ENCODE results near the gene HPSE2.
"Not testable (repeated sequence)": the region's sequence is repeated elsewhere in the genome, so short reads cannot be mapped to it uniquely, and the experiment has no call there.

Gene HPSE2

DNA sequence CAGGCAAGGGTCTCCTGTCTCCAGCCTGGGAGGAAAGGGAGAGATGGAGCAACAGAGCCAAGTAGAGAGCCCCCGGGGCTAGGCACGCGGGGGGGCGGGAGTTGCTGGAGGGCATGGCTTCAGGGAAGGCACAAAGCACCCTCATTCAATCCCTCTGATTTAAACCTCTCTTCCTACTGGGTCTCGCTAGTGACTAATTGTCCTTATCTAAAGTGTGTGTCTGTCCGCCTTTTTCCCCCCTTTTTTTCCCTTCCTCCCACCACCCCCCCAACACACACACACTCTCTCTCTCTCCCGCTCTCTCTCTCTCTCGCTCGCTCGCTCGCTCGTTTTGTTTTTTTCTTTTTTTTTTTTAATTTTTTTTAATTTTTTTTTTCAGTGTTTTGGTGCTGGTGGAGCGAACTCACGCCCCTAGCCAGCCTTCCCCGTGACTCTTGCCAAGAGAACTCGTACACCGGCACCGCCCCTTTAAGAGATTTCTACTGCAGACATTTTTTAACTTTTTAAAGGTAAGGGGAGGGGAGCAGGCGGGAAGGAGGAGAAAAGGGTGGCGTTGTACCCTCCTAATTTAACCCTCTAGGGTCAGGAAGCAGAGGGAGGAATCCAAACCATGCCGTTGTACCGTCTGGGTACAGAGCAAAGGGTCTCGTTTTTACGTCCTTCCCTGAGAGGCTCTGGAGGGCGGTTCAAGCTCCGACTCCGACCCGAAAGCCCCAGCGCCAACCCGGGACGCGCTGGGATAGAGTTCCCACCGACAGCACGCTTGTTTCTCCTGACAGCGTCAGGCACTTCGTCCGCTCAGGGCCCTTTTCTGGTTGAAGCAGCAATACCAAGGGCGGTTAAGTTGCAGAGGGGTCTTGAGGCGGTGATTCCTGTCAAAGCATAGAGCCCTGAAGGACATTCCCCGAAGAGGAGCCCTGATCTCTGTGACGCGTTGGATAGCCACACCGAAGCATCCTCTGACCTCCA lies at the start of gene HPSE2:
HPSE2 (minus strand) TSS at position 195 of the 969 bp plus-strand sequence.
- DNase-seq: no peak

DNA sequence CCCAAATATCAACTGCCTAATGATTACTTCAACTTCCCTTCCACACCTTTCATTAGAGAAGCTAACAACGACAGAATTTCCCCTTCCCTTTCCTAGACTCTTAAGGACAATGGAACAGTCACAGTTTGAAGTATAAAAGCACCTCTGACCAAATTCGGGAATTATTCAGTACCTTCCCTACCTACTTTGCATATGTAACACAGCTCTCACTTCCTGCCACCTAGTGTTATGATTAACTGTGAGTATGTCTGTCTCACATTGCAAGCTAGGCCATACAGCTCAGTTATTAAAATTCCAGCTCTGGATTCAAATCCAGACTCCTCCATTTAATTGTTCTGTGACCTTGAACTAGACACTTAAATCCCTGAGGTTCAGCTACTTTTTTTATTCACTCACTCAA lies 44.8 kb upstream of the HPSE2 start:
- no peak for DNase-seq

DNA sequence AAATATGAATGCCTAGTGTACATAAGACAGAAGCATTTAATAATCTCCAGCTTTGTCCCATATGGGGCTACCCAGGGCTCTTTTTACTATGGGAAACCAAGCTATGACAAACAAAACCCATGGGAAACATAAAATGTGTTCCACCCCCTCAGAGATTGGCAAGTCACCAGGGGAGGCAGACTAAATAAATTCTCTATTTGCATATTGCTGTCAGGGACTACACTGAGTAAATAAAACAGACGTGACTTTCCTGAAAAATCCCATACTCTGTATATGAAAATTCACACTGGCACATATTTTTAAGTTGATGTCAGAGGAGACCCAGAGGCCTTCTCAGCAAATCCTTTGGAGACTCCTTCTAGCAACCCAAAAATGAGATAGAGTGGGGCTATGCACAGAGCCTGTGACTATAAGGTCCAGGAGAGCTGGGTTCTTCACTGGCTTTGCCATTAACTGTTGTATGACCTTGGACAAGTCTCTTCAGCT lies 44.0 kb upstream of the HPSE2 start:
- DNase-seq: no peak

DNA sequence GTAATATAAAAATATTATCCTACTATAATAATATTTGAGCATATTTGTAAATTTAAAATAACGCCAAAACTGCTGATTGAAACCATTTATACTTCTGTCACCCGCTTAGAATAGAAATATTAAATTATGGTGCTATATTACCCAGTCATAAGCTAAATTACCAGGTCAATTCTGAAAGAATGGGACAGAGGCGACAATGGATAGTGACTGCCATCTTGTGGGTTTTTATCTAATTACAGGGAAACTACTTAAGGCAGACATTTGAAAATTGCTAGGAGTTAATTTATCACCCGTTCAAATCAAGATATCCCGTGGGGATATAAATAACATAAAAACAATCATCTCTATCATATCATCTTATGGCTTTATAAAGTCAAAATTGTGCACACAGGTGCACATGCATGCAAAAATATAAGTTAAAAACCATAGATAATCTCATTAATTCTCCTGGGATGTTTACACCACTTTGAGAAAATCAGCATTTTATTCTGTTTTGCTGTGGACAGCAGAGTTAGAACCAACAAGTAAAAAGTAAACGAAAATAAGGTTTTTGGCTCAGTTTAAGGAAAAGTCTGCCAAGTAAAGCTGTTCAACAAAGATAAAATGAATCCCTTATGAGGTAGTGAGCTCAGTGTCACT lies 41.3 kb upstream of the HPSE2 start:
- peak; percentile 16 for DNase-seq

DNA sequence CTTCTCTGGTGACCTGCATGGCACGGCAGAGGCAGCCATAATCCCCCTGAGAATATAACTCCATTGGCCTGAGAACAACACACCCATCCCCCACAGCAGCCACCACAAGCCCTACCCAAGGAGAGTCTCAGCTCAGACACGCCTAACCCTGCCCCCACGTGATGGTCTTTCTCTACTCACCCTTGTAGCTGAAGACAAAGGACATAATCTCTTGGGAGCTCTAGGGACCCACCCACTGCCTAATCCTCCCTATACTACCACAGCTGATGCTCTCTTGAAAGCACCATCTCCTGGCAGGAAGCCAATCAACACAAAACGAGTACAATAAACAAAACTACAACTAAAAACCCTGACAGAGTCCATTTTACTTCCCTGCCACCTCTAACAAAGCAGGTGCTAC lies 30.7 kb upstream of the HPSE2 start:
- DNase-seq: no peak

DNA sequence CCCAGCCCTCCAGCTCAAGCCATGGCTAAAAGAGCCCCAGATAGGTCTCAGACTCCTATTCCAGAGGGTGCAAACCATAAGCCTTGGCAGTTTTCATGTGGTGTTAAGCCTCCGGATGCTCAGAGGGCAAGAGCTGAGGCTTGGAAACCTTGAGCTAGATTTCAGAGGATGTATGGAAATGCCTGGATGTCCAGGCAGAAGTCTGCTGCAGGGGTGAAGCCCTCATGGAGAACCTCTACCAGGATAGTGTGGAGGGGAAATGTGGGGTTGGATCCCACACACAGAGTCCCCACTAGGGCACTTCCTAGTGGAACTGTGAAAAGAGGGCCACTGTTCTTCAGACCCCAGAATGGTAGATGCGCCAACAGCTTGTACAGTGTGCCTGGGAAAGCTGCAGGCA lies 13.2 kb upstream of the HPSE2 start:
- no peak for DNase-seq

DNA sequence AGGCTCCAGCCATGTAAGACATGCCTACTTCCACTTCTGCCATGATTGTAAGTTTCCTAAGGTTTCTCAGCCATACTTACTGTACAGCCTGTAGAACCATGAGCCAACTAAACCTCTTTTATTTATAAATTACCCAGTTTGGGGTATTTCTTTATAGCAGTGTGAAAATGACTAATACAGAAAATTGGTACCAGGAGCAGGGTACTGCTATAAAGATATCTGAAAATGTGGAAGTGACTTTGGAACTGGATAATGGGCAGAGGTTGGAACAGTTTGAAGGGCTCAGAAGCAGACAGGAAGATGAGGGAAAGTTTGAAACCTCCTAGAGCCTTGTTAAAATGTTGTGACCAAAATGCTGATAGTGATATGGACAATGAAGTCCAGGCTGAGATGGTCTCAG lies 12.2 kb upstream of the HPSE2 start:
- not testable (repeated sequence) for DNase-seq

DNA sequence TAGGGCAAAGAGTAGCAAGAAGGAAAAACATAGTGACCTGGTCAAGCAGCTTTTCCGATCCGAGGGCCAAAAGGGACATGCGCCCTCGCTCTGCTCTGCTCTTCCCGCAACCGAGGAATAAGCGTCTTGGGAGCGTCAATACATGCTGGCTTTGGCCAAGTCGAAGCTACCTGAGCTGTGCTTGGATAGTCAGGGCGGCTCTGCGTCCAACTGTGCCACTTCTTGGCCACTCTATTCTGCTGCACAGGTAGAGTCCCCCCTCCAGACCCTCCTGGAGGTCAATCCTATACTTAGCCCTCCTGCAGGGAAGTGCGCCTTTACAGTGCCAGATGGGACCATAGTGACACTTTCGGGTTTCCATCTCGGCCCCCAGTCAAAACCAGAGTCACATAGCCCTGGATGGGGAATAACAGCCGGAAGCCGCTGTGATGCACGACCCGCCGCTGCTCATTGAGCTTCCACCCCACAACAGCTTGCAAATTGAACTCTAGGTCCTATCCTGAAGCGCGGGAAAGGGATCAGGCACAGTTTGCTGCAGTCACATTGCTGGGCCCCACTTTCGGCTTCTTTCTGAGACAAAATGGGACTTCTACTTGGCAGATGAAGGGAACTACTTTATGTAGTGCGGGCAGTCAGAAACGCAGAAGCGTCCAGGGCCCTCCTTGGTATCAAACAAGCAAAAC lies 1.1 kb upstream of the HPSE2 start:
- DNase-seq: no peak

DNA sequence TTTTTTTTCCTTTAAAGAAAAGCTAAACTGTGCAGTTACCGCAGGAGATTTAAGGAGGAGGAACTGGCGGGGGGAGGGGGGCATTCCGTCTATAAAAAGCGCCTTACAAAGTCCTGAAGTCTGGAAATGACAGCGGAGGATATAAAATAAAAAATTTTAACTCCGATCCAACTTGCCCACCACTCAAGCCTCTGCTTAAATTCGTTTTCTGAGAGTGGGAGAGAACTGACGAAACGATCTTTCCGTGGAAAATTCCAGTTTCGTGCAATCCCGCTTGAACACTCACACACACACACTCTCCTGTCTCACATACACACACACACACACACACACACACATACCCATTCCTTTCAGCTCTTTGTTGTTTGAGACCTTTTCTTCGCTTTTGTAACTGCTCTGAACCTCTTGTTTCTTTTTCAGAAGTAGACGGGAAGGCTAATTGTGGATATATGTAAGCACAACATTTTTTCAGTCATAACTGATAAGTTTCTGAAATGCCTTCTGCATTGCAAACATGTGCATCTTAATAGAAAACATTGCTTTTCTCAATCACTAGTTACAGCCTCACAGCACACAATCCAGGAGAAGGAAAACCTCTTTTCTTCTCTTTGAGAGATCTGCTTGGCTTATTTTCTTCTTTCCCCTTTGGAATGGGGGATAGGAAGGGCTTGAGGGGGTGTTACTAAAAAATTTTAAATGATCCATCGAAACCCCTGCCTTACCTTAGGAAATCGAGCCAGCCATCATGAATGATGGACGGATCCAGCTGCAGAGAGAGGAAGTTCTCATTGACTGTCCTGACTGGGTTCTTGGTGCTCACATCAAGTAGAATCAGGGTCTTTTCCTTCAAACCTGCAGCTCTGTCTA lies 628 bp downstream of the HPSE2 start:
- no peak for DNase-seq

DNA sequence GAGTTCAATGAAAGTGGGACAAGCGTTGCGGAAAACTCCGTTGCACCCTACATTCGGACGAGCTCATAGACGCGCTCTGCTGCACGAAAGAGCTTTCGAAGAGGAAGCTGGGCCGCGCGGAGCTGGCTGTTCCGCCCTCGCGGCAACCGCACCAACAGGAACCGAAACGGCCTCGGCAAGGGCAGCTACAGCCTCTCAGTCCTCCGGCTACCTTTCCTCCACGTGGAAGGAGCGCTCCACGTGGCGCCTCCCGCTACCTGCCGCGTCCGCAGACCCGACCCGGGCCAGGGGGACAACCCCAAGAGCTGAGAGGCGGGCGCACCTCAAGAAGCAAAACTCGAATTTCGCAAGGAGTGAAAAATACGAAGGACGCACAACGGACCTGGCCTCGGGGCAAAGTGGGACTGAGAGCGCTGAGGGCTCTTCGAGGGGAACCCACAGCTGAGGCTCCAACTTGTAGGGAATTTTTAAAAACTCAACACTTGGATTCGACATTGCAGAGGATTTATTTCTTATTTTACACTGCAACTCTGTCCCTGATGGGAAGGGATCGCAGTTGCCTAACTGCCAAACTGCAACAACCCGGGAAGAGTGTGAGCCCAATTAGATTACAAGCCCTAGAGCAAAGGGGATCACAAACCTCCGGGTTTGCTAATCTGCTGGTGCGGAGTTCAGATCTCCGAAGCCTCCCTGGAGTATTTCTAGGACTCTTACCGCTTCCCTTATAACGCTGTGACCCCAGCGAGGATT lies 1.4 kb downstream of the HPSE2 start:
- peak; percentile 67 for DNase-seq

DNA sequence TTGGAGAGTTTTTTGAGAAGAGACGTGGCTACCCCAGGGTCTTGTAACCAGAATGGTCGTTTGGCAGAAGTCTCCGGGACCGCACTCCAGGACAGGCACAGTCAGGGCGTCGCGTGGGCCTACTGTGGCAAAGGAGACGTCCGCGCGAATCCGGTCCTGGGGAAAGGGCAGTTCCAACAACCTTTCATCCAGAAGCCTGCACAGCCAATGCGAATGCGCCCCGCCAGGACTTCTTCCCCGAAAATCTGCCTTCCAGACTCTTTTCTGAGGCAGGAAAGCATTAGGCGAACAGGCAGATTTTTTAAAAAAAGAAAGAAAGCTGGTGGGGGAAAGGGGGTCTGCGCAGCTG lies 2.0 kb downstream of the HPSE2 start:
- DNase-seq: no peak

DNA sequence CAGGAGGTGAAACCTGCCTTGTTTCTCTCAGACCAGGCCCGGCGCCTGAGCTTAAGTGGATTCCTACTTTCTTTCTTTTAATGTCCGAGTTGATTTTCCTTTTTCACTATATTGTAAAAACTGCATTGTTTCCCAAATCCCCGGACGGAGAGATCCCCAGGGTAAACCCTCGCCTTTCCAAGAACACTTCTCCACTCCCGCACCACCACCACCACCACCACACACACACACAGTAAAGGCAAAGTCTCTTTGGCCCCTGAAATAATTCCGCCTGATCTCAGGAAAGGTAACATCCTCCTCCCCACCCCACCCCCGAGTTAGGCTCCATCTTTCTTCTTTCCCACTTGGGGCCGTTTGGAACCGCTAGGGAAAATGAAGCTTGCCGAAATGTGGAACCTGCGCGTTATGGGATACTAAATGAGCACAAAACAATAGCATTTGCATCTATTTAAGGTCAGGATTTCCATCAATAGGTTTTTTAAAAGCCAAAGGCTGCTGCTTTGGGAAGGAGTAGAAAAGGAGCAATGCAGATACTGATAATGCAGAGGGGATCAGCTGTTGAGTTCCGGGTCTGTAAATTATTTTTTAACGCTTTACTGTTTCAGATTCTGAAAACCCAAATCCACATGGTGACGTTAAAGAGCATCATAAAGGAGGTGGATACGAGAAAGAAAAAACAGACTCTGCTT lies 2.5 kb downstream of the HPSE2 start:
- no peak for DNase-seq

DNA sequence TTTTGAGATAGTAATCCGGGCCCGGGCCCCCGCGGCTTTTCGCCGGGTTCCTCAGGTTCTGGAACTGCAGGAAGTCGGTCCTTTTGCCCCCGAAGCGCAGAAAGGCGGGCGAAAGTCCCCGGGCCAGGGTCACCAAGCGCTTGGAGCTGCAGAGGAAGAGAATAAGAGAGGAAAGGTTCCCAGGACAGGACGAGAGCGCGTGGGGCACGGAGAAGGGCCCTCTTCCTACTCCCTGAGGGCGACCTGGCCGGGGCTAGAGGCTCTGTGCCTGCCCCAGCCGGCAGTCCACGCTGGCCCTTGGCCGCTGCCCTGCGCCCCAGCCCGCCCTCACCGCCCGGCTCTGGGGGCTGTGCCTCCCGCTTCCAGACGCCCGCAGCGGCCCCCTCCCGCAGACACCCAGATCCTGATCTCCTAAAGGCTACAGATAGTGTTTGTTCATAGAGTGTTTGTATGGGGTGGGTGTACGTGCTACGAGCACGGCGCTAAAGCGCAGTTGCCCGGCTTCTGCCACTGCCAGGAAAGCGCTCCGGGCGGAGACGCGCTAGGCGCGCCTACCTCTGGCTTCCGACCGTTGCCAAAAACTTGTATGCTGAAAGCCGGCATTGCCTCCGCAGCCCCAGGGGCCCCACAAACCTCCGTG lies 3.2 kb downstream of the HPSE2 start:
- DNase-seq: no peak

DNA sequence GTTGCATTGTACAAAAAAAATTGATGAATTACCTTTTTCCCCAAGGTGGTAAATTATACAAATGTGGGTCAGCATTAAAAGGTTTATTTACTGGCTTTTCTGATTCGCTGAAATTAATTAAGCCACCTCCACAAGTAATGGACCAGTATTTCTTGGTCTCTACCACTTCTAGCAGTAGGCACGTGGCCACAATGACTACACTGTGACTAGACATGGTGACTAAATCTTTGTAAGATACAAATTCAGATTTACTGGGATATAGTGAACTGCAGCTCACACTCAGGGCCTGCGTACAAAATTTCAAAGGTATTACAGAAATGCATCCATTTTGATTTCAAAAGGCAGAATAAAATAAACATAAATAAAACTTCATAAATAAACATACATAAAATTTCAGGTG lies 10.9 kb downstream of the HPSE2 start:
- no peak for DNase-seq

DNA sequence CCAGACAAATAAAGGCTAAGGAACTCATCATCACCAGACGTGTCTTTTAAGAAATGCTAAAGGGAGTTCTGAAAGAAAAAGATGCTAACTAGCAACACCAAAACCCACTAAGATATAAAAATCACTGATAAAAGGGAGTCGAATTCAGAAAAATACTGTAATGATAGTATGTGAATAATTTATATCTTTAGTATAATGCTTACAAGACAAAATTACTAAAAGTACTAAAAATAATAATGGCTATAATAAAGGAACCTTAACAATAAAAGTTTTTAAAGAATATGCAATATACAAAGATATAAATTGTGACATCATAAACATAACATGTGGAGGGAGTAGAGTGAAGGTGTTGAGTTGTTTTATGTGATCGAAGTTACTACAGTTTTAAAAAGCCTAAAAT lies 28.3 kb downstream of the HPSE2 start:
- no peak for DNase-seq

DNA sequence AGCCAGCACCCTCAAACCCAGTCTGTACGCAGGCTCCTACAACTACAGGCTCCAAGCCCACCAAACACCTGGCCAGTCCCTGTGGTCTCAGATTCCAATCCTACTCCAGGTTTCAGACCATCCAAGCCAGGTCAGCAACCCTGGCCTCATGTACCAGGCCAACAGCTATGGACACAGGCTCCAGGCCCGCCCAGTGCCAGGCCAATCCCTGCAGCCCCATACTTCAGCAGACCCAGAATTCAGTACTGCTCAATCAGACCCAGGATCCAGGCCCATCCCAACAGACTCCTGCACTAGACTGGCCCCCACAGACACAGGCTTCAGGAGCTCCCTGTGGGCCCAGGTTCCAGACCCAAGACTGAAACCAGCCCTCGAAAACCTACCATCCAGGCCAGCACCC lies 32.3 kb downstream of the HPSE2 start:
- DNase-seq: no peak

DNA sequence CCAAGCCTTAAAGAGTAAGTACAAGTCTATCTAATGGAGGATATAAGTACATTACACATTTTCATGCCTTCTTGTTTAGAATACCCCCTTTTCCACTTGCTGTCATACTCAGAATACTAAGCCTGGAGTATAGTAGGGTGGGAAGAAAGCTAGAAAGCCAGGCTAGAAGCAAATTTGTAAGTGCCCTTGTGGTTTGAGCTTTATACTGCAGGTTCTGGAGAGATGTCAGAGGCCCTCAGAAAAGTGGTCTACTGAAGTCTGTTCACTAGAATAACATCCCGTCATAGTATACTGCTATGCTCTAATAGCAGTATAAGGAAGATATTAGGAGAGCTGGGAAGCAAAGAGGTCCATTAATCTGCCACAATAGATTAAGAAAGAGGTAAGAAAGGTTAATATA lies 62.7 kb downstream of the HPSE2 start:
- no peak for DNase-seq

DNA sequence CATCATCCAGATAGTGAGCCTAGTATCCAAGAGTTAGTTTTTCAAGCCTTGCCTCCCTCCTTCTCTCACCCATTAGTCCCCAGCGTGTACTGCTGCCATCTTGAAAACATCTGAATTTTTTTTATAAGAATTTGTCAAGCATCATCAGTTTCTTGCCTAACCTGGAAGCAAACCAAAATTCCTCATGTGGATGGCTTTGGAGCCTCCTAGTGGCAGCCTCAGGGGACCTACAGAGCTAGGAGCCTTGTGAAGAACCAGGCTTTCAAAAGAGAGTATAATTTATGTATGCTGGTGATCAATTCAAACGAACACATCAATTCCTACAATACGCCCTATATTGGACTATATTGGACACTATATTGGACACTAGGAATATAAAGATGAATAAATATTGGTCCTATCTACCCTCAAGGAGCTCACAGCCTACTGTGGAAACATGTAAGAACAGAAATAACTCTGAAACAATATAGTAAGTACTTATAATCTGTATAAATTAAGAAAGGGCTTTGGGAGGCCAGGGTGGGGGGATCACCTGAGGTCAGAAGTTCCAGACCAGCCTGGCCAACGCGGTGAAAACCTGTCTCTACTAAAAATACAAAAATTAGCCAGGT lies 63.4 kb downstream of the HPSE2 start:
- DNase-seq: no peak

DNA sequence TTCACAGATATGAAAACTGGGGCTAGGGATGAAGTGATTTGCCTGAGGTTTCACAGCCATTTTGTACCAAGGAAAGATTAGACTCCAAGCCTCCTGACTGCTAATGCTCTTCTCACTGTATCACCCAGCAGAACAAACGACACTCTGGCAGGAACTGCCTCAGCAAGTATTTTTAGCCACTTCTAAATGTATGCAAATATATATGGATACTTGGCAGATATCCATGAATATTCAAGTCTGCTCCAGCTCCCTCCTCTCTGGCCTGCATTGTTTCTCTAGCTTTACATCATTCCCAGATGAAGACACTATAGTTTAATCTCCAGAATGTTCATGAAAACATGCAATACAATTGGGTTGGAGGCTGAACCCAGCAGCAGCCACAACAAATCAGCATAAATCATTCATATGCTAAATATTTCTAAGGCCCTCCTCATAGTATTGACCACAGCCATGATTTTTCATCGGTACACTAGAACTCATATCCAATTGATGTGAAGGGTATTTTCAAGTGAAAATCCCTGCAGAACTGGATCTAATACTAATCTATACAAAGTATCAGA lies 65.5 kb downstream of the HPSE2 start:
- no peak for DNase-seq

DNA sequence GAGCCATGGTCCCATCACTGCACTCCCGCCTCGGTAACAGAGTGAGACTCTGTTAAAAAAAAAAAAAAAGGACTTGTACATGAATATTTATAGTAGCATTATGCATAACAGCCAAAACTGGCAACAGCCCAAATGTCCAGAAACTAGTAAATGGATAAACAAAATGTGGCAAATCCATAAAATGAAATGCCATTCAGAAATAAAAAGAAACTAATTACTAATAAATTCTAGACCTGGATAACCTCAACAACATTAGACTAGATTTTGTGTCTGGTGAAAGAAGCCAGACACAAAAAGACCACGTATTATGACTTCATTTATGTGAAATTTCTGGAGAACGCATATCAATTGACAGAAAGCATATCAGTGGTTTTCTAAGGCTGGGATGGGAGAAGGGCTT lies 74.5 kb downstream of the HPSE2 start:
- DNase-seq: no peak

Measured in KG1 (cell line).